Heart right ventricle (tissue), 16 donors: ENCODE results near the gene NUB1. TPM values are rescaled to one million over a fixed set of nuclear protein-coding genes. Genes with fewer than 3 reads are reported as not detected.

Experiments
- ATAC-seq, 8 donors: fragments of 200-7000 bp; cut with Tn5 transposase; one replicate each; pipeline ENCODE4 v1.9.1; 2020; ENCODE audit warnings: mild to moderate bottlenecking in 8 of 8, moderate library complexity in 8 of 8, moderate number of reproducible peaks in 1 of 8
- DNase-seq, 2 donors: peaks; one replicate each; pipeline ENCODE4 v3.0.0-alpha.2; 2020
- H3K27ac ChIP-seq, 10 donors: fragments of 200-600 bp; sonication (generic) in 2 of 10; one replicate each; pipeline versions ENCODE4 v1.5.0 to v1.8.0; 2020 to 2022; ENCODE audit warnings: mild to moderate bottlenecking in 3 of 10
- H3K27me3 ChIP-seq, 7 donors: fragments of 200-600 bp; one replicate each; pipeline ENCODE4 v1.8.0; 2021 to 2022; ENCODE audit warnings: mild to moderate bottlenecking in 2 of 7
- H3K36me3 ChIP-seq, 9 donors: fragments of 200-600 bp; sonication (generic) in 1 of 9; one replicate each; pipeline versions ENCODE4 v1.5.0 to v1.8.0; 2020 to 2022; ENCODE audit warnings: mild to moderate bottlenecking in 2 of 9
- H3K4me1 ChIP-seq, 9 donors: fragments of 200-600 bp; sonication (generic) in 1 of 9; one replicate each; pipeline versions ENCODE4 v1.5.0 to v1.8.0; 2020 to 2022; ENCODE audit warnings: mild to moderate bottlenecking in 4 of 9
- H3K4me3 ChIP-seq, 10 donors: fragments of 200-600 bp; sonication (generic) in 2 of 10; one replicate each; pipeline versions ENCODE4 v1.5.0 to v1.8.0; 2020 to 2022; ENCODE audit warnings: mild to moderate bottlenecking in 7 of 10, moderate library complexity in 2 of 10
- H3K9me3 ChIP-seq, 11 donors: fragments of 200-600 bp in 10 of 11; sonication (generic) in 2 of 11; one replicate each; pipeline versions ENCODE4 v1.5.0 to v1.8.0; 2013 to 2022; ENCODE audit warnings: mild to moderate bottlenecking in 2 of 11, control low read depth in 1 of 11, moderate library complexity in 1 of 11
- WGBS, 2 donors: extraction: QIAGEN DNeasy Blood & Tissue Kit; methylation state at CpG; one replicate each; pipeline ENCODE4 v1.1.7; 2013; ENCODE audit warnings: inconsistent platforms in 1 of 2; 5-methylcytosine and 5-hydroxymethylcytosine counted together
- intact Hi-C, 10 donors: fragments of 100-400 bp; cut with DNase I; formaldehyde crosslinking; loops; one replicate each; pipeline versions ENCODE4 v1.11.1 to v1.14.2; 2022
- polyA plus RNA-seq, 2 donors: library from polyadenylated mRNA; stranded (reverse); fragments of 200-250 nt; gene quantifications; one replicate each; pipeline ENCODE4 v1.2.3, GENCODE V29; 2013
- total RNA-seq, 10 donors: library from RNA; stranded (reverse); fragmentation: NEBNext Ultra II Directional in 3 of 10; extraction: Animal tissue kit (Norgen Biotek cat#: 25700) in 3 of 10; gene quantifications; one replicate each; pipeline versions ENCODE4 v1.2.1 to v1.2.4, GENCODE V29; 2021 to 2023
- TF ChIP-seq, protein P1 (sequence below), 9 donors: fragments of 200-600 bp; sonication (generic) in 2 of 9; IDR thresholded peaks; one replicate each; pipeline versions ENCODE4 v1.5.0 to v1.8.0; 2021 to 2022; ENCODE audit warnings: antibody characterized with exemption in 9 of 9, mild to moderate bottlenecking in 5 of 9, moderate library complexity in 1 of 9
- donor health status: Arrhythmogenic right ventricular cardiomyopathy.
- donor health status: ischemic (EF 13 %, LVEDD 7.1; RV severe dilation, severe dysfunction).
- donor health status: healthy with polysubstance abuse.
- donor health status: DM: no; HTN: yes; CAD: no.
- donor health status: DM: no; HTN: no; CAD: no.
- donor health status: ischemic (EF 25% LVEDD 6.9; RV normal size, moderate dysfunction).
- donor health status: ischemic (EF 25% LVEDD 5.7; RV mildly dilated, moderate dysfunction).
- donor health status: healthy.
- donor health status: DM: yes; HTN: yes; CAD: no.
- donor health status: Ischemic cardiomyopathy.
- donor health status: ischemic (EF 35%, LVEDD 5.7; RV mildly dilated, moderate dysfunction).
- donor health status: nonischemic (EF 11% LVEDD 7.7; RV severe dilation, severe dysfunction).
- donor health status: DM: yes; HTN: yes; CAD: no.
- donor health status: PGD.
- donor health status: ischemic (EF 29% LVEDD 5.4; RV normal size, mild dysfunction).
- donor health status: nonischemic (EF 23%, LVEDD 6.1; RV moderate dilation, normal function).

The NUB1 gene
- total and polyA plus RNA-seq, 12 donors: 22.6 to 53.0 (median 41.6) TPM

DNA sequence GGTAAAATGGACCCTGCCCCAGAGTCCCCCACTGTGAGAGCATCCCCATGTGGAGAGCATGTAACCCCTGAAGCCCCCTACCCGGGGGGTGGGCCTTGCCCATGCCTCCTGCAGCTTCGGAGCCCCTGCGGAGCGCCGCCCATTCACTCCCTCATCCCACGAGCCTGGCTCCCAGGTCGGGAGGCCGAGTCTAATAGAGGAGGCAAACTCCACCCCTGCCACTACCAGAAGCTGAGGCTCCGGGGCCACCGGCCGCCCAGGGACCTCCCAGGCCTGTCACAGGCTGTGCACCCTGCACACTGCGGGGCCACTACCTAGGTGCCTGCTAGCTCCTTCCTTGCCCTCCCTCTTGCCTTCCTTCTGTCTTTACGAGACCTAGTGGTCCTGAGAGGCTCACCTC is 50.8 kb downstream of the NUB1 start:
- H3K4me1 ChIP-seq: no peaks in the 10 kb centered on the region
- H3K4me3 ChIP-seq: no peak overlapping the region
- peaks cover 0 to 43% (median 16%) of the 10 kb centered on the region in 7 donors for H3K27me3 ChIP-seq
- ATAC-seq: no peak
- 86 to 88% methylated on average over 13 of the region's 13 CpGs for WGBS, 2 donors
- no peak for DNase-seq
- TF ChIP-seq, protein P1, sequence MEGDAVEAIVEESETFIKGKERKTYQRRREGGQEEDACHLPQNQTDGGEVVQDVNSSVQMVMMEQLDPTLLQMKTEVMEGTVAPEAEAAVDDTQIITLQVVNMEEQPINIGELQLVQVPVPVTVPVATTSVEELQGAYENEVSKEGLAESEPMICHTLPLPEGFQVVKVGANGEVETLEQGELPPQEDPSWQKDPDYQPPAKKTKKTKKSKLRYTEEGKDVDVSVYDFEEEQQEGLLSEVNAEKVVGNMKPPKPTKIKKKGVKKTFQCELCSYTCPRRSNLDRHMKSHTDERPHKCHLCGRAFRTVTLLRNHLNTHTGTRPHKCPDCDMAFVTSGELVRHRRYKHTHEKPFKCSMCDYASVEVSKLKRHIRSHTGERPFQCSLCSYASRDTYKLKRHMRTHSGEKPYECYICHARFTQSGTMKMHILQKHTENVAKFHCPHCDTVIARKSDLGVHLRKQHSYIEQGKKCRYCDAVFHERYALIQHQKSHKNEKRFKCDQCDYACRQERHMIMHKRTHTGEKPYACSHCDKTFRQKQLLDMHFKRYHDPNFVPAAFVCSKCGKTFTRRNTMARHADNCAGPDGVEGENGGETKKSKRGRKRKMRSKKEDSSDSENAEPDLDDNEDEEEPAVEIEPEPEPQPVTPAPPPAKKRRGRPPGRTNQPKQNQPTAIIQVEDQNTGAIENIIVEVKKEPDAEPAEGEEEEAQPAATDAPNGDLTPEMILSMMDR (IDR thresholded peaks at IDR 0.05): no peak
- H3K9me3 ChIP-seq: no peaks in the 10 kb centered on the region
- no peak overlapping the region for H3K27ac ChIP-seq
- H3K36me3 ChIP-seq: no peaks in the 10 kb centered on the region
- intact Hi-C loops: no loop called here

- intact Hi-C loops: no loop called here
- DNase-seq (no peak), ATAC-seq (no peak)
- Histone ChIP-seq H3K9me3 (no peaks in the 10 kb centered on the region), H3K27ac (no peak overlapping the region), H3K4me3 (no peak overlapping the region), H3K4me1 (no peaks in the 10 kb centered on the region), H3K36me3 (no peaks in the 10 kb centered on the region), H3K27me3 (peaks cover 0 to 40% (median 16%) of the 10 kb centered on the region in 7 donors)
- TF ChIP-seq, protein P1 (IDR thresholded peaks at IDR 0.05): no peak
- 80 to 86% methylated on average over 31 of the region's 31 CpGs for WGBS, 2 donors
Measured at GRCh38 chr7:151393031-151393977, 51.7 kb downstream of the NUB1 start.

DNA sequence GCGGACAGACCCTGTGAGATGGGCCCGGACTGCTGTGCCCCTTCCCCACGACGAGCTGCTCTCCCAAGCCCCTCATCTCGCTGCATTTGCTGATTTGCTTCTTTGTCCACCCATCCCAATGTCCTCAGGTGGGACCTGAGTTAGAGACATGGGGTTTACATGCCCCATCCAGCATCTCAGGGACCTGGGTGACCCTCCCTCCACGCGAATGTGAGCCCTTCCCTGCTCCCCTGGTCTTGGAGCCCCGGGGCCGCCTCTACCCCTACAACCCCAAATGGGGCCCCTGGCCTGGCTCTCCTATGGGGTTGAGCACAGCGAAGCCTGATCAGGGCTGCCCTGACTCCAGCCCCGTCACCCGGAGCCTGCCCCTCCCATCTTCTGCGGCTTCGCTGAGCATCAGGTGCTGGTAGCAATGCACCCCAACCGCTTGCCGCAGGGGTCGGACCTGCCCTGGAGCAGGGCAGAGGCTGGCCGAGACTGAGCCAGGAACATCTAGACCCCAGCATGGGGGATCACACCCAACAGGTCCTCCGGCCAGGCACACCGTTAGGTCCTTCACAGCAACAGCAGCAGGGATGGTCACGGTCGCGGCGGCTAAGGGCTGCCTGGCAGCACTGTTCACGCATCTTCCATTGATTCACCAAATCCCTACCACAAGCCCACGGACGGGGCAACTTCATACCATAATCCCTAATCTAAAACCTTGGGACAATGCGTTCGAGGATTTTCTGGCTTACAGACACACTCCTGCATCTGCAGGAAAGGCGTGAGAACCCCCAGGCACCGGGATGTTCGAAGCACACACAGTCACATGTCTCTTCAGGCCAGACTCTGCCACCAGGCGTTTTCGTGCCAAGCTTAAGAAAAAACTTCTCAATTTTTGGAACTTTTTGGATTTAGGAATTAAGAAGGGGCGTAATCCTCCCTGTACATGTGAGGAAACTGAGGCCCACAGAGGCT is 52.7 kb downstream of the NUB1 start:
- intact Hi-C loops: no loop called here
- no peaks in the 10 kb centered on the region for H3K9me3 ChIP-seq
- TF ChIP-seq, protein P1 (IDR thresholded peaks at IDR 0.05): no peak
- no peak overlapping the region for H3K27ac ChIP-seq
- ATAC-seq: no peak
- no peaks in the 10 kb centered on the region for H3K36me3 ChIP-seq
- 90 to 93% methylated on average over 35 of the region's 35 CpGs for WGBS, 2 donors
- DNase-seq: no peak
- H3K27me3 ChIP-seq: peaks cover 0 to 38% (median 16%) of the 10 kb centered on the region in 7 donors
- no peaks in the 10 kb centered on the region for H3K4me1 ChIP-seq
- no peak overlapping the region for H3K4me3 ChIP-seq

- no peak for ATAC-seq
- peaks cover 0 to 41% (median 13%) of the 10 kb centered on the region in 7 donors for H3K27me3 ChIP-seq
- DNase-seq: no peak
- intact Hi-C loops: no loop called here
- no peaks in the 10 kb centered on the region for H3K36me3 ChIP-seq
- no peak overlapping the region for H3K4me3 ChIP-seq
- WGBS, 2 donors: 79 to 86% methylated on average over 13 of the region's 13 CpGs
- no peak overlapping the region for H3K27ac ChIP-seq
- no peaks in the 10 kb centered on the region for H3K9me3 ChIP-seq
- H3K4me1 ChIP-seq: no peaks in the 10 kb centered on the region
- TF ChIP-seq, protein P1 (IDR thresholded peaks at IDR 0.05): no peak
Measured at GRCh38 chr7:151395036-151395367, 53.4 kb downstream of the NUB1 start.
